PC-3 (cell line): ENCODE measurements around the gene YTHDC1.

Source experiments
- CTCF ChIP-seq: fragments of 300-600 bp; sonication (generic); conservative IDR thresholded peaks from 2 replicates; pipeline ENCODE4 v1.5.1; 2017; ENCODE audit warnings: antibody characterized with exemption, low read depth, mild to moderate bottlenecking, low read length
- EZH2 ChIP-seq: fragments of 300-600 bp; sonication (generic); IDR thresholded peaks from one replicate; pipeline ENCODE4 v1.6.1; 2017; ENCODE audit warnings: antibody characterized with exemption, mild to moderate bottlenecking, low read length; ENCODE audit not compliant: unreplicated experiment

GRCh38 chr4:68344785-68345184 lies 5.1 kb downstream of the YTHDC1 start:
- TF ChIP-seq CTCF (no peak), EZH2 (no peak)
